Neural cell (in vitro differentiated cells): ENCODE data around the gene LMOD2.

Source experiments
- EZH2 ChIP-seq: fragments of 200-600, 300-800 bp; shearing (Covaris generic), sonication (generic); IDR thresholded peaks from 2 replicates; pipeline ENCODE4 v1.6.1; 2014; ENCODE audit warnings: antibody characterized with exemption, low read length, borderline replicate concordance, mild to moderate bottlenecking; ENCODE audit not compliant: insufficient read depth, poor library complexity, severe bottlenecking
- POLR2AphosphoS5 ChIP-seq: IDR thresholded peaks from 2 replicates; pipeline ENCODE4 v1.6.1; 2012
- TAF1 ChIP-seq: IDR thresholded peaks from 2 replicates; pipeline ENCODE4 v1.6.1; 2012; ENCODE audit warnings: low read depth
- TF ChIP-seq, protein P1 (sequence below): fragments of 450-650 bp; IDR thresholded peaks from 2 replicates; pipeline ENCODE4 v1.5.1; 2014; ENCODE audit warnings: antibody characterized with exemption, mild to moderate bottlenecking, moderate library complexity; ENCODE audit not compliant: poor library complexity, severe bottlenecking

DNA sequence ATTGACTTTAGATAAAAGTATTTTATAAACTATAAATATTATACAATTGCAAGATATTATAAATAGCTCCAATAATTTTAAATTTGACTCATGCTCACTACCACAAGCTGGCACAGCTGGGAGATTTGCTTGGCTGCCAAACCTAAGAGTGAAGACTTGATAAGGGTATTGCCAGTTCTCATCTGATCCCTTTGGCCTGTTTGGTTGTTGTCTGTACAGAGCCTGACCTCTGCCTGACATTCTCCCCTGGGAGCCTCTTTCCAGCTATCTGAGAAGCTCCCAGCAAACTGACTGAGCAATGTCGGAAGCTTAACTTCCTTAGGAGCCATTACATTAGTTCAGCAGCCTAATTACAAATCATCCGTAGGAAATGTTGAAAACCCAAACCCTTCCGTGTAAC, 10.2 kb upstream of the LMOD2 start:
- TF ChIP-seq EZH2 (no peak), TAF1 (no peak), POLR2AphosphoS5 (no peak)
- TF ChIP-seq, protein P1, sequence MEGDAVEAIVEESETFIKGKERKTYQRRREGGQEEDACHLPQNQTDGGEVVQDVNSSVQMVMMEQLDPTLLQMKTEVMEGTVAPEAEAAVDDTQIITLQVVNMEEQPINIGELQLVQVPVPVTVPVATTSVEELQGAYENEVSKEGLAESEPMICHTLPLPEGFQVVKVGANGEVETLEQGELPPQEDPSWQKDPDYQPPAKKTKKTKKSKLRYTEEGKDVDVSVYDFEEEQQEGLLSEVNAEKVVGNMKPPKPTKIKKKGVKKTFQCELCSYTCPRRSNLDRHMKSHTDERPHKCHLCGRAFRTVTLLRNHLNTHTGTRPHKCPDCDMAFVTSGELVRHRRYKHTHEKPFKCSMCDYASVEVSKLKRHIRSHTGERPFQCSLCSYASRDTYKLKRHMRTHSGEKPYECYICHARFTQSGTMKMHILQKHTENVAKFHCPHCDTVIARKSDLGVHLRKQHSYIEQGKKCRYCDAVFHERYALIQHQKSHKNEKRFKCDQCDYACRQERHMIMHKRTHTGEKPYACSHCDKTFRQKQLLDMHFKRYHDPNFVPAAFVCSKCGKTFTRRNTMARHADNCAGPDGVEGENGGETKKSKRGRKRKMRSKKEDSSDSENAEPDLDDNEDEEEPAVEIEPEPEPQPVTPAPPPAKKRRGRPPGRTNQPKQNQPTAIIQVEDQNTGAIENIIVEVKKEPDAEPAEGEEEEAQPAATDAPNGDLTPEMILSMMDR: no peak
